Kidney epithelial cell (primary cell): ENCODE data around the gene GTSE1. TPM values are rescaled to one million over a fixed set of nuclear protein-coding genes. Genes with fewer than 3 reads are reported as not detected.

ENCODE experiments used
- DNase-seq: peaks from one replicate; pipeline ENCODE4 v3.0.0-alpha.2; 2010; ENCODE audit warnings: low read depth
- H3K27me3 ChIP-seq: 2 replicates; pipeline ENCODE4 v1.6.0; 2011; ENCODE audit warnings: low read length; ENCODE audit not compliant: control insufficient read depth, insufficient read depth
- H3K36me3 ChIP-seq: 2 replicates; pipeline ENCODE4 v1.5.1; 2011; ENCODE audit warnings: low read length; ENCODE audit not compliant: control insufficient read depth, insufficient read depth
- H3K4me3 ChIP-seq: 2 replicates; pipeline ENCODE4 v1.5.1; 2011; ENCODE audit warnings: low read depth, mild to moderate bottlenecking, control low read depth, low read length
- total RNA-seq: library from RNA; depleted of rRNA; stranded (reverse); fragments of >200 nt; gene quantifications from 2 replicates; pipeline ENCODE4 v1.2.3, GENCODE V29; 2015
- TF ChIP-seq, protein P1 (sequence below): IDR thresholded peaks from 2 replicates; pipeline ENCODE4 v1.5.1; 2011; ENCODE audit warnings: mild to moderate bottlenecking, moderate library complexity, low read length, control low read depth, inconsistent platforms; ENCODE audit not compliant: insufficient read depth, poor library complexity, severe bottlenecking

The GTSE1 gene
- total RNA-seq, 1 donor from 2014 or later: 3.8 TPM

DNA sequence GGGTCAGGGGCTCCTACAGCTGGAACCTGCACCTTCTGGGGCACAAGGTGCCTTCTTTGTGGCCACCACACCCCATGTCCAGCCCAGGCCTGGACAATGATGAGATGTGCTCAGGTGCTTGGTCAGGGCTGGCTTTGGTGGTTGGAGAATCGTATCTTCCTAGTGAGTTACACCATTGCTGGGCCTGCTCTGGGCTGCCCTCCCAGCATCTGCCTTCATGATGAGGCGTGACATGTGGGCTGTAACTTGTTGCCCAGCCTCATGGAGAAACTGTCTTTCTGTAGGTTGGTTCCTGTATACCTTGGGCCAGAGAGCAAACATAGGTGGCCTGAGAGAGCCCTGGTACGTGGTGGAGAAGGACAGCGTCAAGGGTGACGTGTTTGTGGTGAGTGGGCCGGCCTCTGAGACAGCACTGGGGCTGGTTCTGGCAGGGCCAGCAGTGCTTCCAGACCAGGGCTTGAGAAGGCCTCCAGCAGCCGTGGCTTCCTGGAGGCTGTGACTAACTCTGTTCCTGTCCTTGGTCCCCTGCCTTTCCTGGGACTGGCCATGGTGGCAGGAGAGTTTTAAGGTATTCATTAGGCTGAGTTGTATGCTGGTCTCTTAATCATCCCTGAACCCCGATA lies 56.9 kb downstream of the GTSE1 start:
- no peak for DNase-seq
- TF ChIP-seq, protein P1, sequence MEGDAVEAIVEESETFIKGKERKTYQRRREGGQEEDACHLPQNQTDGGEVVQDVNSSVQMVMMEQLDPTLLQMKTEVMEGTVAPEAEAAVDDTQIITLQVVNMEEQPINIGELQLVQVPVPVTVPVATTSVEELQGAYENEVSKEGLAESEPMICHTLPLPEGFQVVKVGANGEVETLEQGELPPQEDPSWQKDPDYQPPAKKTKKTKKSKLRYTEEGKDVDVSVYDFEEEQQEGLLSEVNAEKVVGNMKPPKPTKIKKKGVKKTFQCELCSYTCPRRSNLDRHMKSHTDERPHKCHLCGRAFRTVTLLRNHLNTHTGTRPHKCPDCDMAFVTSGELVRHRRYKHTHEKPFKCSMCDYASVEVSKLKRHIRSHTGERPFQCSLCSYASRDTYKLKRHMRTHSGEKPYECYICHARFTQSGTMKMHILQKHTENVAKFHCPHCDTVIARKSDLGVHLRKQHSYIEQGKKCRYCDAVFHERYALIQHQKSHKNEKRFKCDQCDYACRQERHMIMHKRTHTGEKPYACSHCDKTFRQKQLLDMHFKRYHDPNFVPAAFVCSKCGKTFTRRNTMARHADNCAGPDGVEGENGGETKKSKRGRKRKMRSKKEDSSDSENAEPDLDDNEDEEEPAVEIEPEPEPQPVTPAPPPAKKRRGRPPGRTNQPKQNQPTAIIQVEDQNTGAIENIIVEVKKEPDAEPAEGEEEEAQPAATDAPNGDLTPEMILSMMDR: no peak
- no peaks in the 10 kb centered on the region for H3K27me3 ChIP-seq
- no peak overlapping the region for H3K4me3 ChIP-seq
- H3K36me3 ChIP-seq: peaks cover 3% of the 10 kb centered on the region

- peaks cover 3% of the 10 kb centered on the region for H3K36me3 ChIP-seq
Measured at GRCh38 chr22:46354176-46354992, 57.7 kb downstream of the GTSE1 start.

DNA sequence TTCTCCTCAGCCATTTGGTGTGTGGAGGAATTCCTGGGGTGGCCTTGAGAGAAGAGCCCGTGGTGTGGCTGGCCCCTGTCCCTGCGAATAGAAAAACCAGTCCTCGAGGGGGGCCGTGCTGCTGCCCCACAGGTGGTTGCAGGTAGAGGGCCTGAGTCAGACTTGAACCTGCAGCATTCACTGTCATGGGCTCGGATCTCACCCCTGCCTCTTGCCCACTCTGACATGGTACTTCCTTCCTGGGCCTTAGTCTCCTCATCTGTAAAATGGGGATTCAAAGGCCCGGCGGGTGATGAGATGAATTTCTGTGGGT lies 58.3 kb downstream of the GTSE1 start:
- no peak for DNase-seq
- H3K27me3 ChIP-seq: no peaks in the 10 kb centered on the region
- no peak overlapping the region for H3K4me3 ChIP-seq
- TF ChIP-seq, protein P1: no peak
- peaks cover 3% of the 10 kb centered on the region for H3K36me3 ChIP-seq

More at GRCh38 chr22:46354176-46354992, 57.7 kb downstream of the GTSE1 start:
- Histone ChIP-seq H3K4me3 (no peak overlapping the region), H3K27me3 (no peaks in the 10 kb centered on the region)
- TF ChIP-seq, protein P1: no peak
- DNase-seq: no peak

DNA sequence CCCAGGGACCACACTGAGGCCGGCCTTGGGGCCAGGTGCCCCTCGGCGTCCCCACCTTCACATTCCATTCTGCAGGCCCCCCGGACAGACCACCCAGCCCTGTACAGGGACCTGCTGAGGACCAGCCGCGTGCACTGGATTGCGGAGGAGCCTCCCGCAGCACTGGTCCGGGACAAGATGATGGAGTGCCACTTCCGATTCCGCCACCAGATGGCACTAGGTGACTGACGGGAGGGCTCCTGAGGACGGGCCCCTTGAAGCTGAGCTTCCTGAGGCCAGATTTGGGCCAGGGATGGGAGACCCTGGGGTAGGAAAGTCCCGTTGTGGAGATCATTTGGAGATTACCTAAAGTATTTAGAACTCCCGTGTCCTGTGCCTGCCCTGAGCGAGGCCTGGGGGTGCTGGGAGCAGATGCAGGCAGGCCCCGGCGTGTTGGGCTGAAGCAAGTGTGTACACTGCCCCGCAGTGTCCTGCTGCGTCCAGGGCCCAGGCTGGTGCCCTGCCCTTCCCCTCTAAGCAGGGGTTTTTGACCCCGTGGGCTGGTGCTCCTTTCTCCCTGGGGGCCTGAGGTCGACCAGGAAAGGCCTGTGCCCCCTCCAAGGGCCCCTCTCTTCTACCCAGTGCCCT lies 58.8 kb downstream of the GTSE1 start:
- H3K36me3 ChIP-seq: peaks cover 3% of the 10 kb centered on the region
- TF ChIP-seq, protein P1: peak; percentile 84
- no peak for DNase-seq
- H3K27me3 ChIP-seq: no peaks in the 10 kb centered on the region
- no peak overlapping the region for H3K4me3 ChIP-seq

DNA sequence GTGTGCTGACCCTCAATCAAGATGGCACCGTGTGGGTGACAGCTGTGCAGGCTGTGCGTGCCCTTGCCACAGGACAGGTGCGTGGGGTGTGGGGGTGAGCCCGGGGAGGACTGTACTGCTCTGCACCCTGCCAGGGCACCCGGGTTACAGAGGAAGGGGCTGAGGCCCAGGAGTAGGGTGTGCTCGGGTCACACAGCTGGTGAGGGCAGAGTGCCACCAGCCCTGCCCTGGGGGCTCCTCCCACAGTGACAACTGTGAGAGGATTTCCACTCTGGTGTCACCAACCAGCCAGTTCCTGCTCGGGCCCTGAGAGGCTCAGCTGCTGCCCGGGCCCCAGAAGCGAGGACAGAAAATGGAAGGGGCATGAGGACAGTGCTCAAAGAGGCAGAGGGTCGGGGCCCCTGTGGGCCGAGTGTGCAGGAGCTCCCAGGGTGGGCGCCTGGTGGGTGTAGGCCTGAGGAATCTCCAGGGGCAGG lies 59.4 kb downstream of the GTSE1 start:
- H3K36me3 ChIP-seq: peaks cover 1% of the 10 kb centered on the region
- TF ChIP-seq, protein P1: no peak

More for the DNA sequence above, 59.4 kb downstream of the GTSE1 start:
- no peak for DNase-seq
- no peaks in the 10 kb centered on the region for H3K27me3 ChIP-seq
- no peak overlapping the region for H3K4me3 ChIP-seq
